ENCODE data around the gene MRPS33. TPM values are rescaled to one million over a fixed set of nuclear protein-coding genes. Genes with fewer than 3 reads are reported as not detected.

MRPS33 gene
- total and polyA plus RNA-seq, 2 of the 8 experiments (the other 6 are each of a cell fraction or from before 2014, with no cell fraction given), result 22.9 to 62.6 TPM

DNA sequence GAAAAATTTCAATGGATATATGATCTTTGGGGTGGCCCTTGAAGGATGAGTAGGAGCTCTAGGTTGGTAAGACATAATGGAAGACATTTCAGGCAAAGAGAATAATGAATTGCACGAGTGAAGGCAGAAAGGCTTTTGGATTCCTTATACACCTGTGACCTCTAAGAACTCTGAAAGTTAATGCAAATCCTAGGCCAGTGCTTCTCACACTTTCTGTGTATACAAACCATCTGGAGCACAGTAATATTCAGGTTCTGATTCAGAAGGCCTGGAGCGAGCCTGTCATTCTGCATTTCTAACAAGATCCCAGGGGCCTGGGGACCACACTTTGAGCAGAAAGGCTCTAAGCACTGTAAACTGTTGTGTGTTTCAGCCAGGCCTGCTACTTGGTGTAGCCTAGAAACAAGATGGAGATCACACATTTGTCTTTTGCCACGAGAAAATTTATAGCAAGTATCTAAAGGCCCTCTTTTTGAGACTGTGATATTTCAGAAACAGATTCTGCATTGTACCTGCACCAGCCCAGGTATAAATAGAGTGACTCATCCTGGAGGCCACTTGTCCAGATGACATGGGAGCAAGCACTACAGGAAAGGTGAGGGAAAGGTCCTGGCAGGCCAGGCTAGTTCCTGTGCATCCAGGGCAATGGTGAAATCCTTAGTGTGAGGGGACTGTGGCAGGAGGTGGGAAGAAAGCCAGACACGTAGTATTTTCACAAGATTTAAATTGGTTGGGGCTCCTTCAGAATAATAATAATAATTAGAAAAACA lies 24.4 kb downstream of the MRPS33 start (continued):
- TF ChIP-seq, protein P1, sequence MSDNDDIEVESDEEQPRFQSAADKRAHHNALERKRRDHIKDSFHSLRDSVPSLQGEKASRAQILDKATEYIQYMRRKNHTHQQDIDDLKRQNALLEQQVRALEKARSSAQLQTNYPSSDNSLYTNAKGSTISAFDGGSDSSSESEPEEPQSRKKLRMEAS (IDR thresholded peaks at IDR 0.05), result no peak
- no peak for TF ChIP-seq POLR2A (IDR thresholded peaks at IDR 0.05; ENCODE audit: control extremely low read depth in 1 of 2, low read depth in 2 of 2, low read length in 2 of 2)
- no peak for TF ChIP-seq CREB1 (IDR thresholded peaks at IDR 0.05)
- no peak for TF ChIP-seq NRF1 (IDR thresholded peaks at IDR 0.05; ENCODE audit: low read depth, low read length)
- no peak for TF ChIP-seq HDAC2 (IDR thresholded peaks at IDR 0.05; ENCODE audit: borderline replicate concordance in 1 of 2, low read depth in 2 of 2, low read length in 2 of 2)
- TF ChIP-seq KDM4A (IDR thresholded peaks at IDR 0.05; ENCODE audit: low read depth, low read length, severe bottlenecking), result no peak
- TF ChIP-seq BCL11A (IDR thresholded peaks at IDR 0.05; ENCODE audit: low read depth in 2 of 2, low read length in 2 of 2), result no peak
- TF ChIP-seq CTBP2 (IDR thresholded peaks at IDR 0.05; ENCODE audit: borderline replicate concordance, insufficient read depth, insufficient read length, low read length), result no peak

All from H1 (cell line).